Osteocyte (in vitro differentiated cells): Measurements from ENCODE around the gene RORB. TPM values are rescaled to one million over a fixed set of nuclear protein-coding genes. Genes with fewer than 3 reads are reported as not detected.

Experiments
- DNase-seq: peaks from one replicate; pipeline ENCODE4 v3.0.0; 2021; ENCODE audit warnings: mixed read lengths; ENCODE audit not compliant: unreplicated experiment; ENCODE audit errors: extremely low spot score
- H3K27ac Mint-ChIP-seq: one replicate; pipeline ENCODE4 v1.8.0; 2021; ENCODE audit warnings: mild to moderate bottlenecking, mixed read lengths; ENCODE audit not compliant: unreplicated experiment
- H3K27me3 Mint-ChIP-seq: one replicate; pipeline ENCODE4 v1.8.0; 2021; ENCODE audit warnings: mixed read lengths; ENCODE audit not compliant: unreplicated experiment
- H3K36me3 Mint-ChIP-seq: one replicate; pipeline ENCODE4 v1.8.0; 2021; ENCODE audit warnings: mixed read lengths; ENCODE audit not compliant: unreplicated experiment
- H3K4me1 Mint-ChIP-seq: one replicate; pipeline ENCODE4 v1.8.0; 2021; ENCODE audit warnings: mixed read lengths; ENCODE audit not compliant: unreplicated experiment
- H3K4me3 Mint-ChIP-seq: one replicate; pipeline ENCODE4 v1.8.0; 2021; ENCODE audit warnings: mild to moderate bottlenecking, moderate library complexity, mixed read lengths; ENCODE audit not compliant: unreplicated experiment
- H3K9me3 Mint-ChIP-seq: one replicate; pipeline ENCODE4 v1.8.0; 2021; ENCODE audit warnings: mixed read lengths; ENCODE audit not compliant: unreplicated experiment
- total RNA-seq: library from RNA; stranded (reverse); gene quantifications from 2 replicates; pipeline ENCODE4 v1.2.1, GENCODE V29; 2021
- TF ChIP-seq, protein P1 (sequence below): fragments of 200-600 bp; sonication (generic); IDR thresholded peaks from 2 replicates; pipeline ENCODE4 v1.5.0; 2021; ENCODE audit warnings: antibody characterized with exemption, mild to moderate bottlenecking, moderate library complexity

The RORB gene
- total RNA-seq, 1 donor from 2014 or later: not detected

DNA sequence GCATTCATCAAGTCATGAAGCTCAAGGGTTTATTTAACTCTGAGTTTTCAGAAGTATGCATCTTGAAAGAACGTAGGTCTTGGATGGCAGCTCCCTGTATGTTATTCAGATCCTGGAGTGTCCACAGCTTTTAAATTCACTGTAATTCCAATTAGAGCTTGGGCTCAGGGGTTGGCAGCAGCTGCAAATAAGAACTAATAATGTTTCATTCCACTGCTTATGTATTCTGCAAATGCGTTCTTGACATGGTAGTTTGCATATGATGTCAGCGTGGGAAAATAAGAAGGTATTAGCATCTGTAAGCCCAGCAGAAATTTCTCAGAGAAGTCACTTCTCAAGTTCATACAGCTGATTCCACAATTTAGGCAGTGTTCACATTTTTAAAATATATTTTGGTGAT, 58.4 kb downstream of the RORB start:
- H3K36me3 Mint-ChIP-seq: no peaks in the 10 kb centered on the region
- H3K27ac Mint-ChIP-seq: no peak overlapping the region
- H3K9me3 Mint-ChIP-seq: no peaks in the 10 kb centered on the region
- H3K27me3 Mint-ChIP-seq: no peaks in the 10 kb centered on the region
- H3K4me1 Mint-ChIP-seq: no peaks in the 10 kb centered on the region
- TF ChIP-seq, protein P1, sequence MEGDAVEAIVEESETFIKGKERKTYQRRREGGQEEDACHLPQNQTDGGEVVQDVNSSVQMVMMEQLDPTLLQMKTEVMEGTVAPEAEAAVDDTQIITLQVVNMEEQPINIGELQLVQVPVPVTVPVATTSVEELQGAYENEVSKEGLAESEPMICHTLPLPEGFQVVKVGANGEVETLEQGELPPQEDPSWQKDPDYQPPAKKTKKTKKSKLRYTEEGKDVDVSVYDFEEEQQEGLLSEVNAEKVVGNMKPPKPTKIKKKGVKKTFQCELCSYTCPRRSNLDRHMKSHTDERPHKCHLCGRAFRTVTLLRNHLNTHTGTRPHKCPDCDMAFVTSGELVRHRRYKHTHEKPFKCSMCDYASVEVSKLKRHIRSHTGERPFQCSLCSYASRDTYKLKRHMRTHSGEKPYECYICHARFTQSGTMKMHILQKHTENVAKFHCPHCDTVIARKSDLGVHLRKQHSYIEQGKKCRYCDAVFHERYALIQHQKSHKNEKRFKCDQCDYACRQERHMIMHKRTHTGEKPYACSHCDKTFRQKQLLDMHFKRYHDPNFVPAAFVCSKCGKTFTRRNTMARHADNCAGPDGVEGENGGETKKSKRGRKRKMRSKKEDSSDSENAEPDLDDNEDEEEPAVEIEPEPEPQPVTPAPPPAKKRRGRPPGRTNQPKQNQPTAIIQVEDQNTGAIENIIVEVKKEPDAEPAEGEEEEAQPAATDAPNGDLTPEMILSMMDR: no peak
- H3K4me3 Mint-ChIP-seq: no peak overlapping the region
- DNase-seq: no peak

- Mint-ChIP-seq H3K4me1 (no peaks in the 10 kb centered on the region), H3K27me3 (no peaks in the 10 kb centered on the region), H3K36me3 (no peaks in the 10 kb centered on the region), H3K27ac (no peak overlapping the region), H3K4me3 (no peak overlapping the region), H3K9me3 (no peaks in the 10 kb centered on the region)
- TF ChIP-seq, protein P1: no peak
- no peak for DNase-seq
Measured at GRCh38 chr9:74556685-74557084, 59.5 kb downstream of the RORB start.

- Mint-ChIP-seq H3K4me3 (no peak overlapping the region), H3K36me3 (no peaks in the 10 kb centered on the region)
- DNase-seq: no peak
Measured at GRCh38 chr9:74557571-74557970, 60.4 kb downstream of the RORB start.

GRCh38 chr9:74562611-74563010, 65.5 kb downstream of the RORB start:
- Mint-ChIP-seq H3K36me3 (no peaks in the 10 kb centered on the region), H3K4me1 (no peaks in the 10 kb centered on the region), H3K27ac (no peak overlapping the region), H3K4me3 (no peak overlapping the region), H3K9me3 (no peaks in the 10 kb centered on the region), H3K27me3 (no peaks in the 10 kb centered on the region)
- TF ChIP-seq, protein P1: no peak
- DNase-seq: no peak

More at GRCh38 chr9:74557571-74557970, 60.4 kb downstream of the RORB start:
- Mint-ChIP-seq H3K27ac (no peak overlapping the region), H3K4me1 (no peaks in the 10 kb centered on the region), H3K27me3 (no peaks in the 10 kb centered on the region), H3K9me3 (no peaks in the 10 kb centered on the region)
- TF ChIP-seq, protein P1: no peak

GRCh38 chr9:74570879-74571512, 73.9 kb downstream of the RORB start:
- no peak for DNase-seq
- Mint-ChIP-seq H3K27ac (no peak overlapping the region), H3K4me1 (no peaks in the 10 kb centered on the region), H3K4me3 (no peak overlapping the region), H3K9me3 (no peaks in the 10 kb centered on the region), H3K27me3 (peaks cover 2% of the 10 kb centered on the region), H3K36me3 (no peaks in the 10 kb centered on the region)
- TF ChIP-seq, protein P1: peak; percentile 76
